Large intestine (tissue), 3 donors: Measurements from ENCODE around the gene DLG1. TPM values are rescaled to one million over a fixed set of nuclear protein-coding genes. Genes with fewer than 3 reads are reported as not detected.
"Not testable (repeated sequence)": the region's sequence is repeated elsewhere in the genome, so short reads cannot be mapped to it uniquely, and the experiment has no call there.

Source experiments
- DNase-seq, 2 donors: peaks; one replicate each; pipeline versions ENCODE4 v3.0.0 to v3.0.0-alpha.2; 2013
- H3K27ac ChIP-seq: one replicate; pipeline ENCODE4 v1.5.1; 2013; ENCODE audit warnings: low read length
- H3K27me3 ChIP-seq: 2 replicates; pipeline ENCODE4 v1.6.1; 2013; ENCODE audit warnings: low read length; ENCODE audit not compliant: control insufficient read depth, insufficient read depth
- H3K36me3 ChIP-seq: 2 replicates; pipeline ENCODE4 v1.6.1; 2013; ENCODE audit warnings: low read length; ENCODE audit not compliant: control insufficient read depth, insufficient read depth
- H3K4me1 ChIP-seq: one replicate; pipeline ENCODE4 v1.6.1; 2013; ENCODE audit warnings: low read length; ENCODE audit not compliant: control insufficient read depth, insufficient read depth
- H3K4me3 ChIP-seq: one replicate; pipeline ENCODE4 v1.5.1; 2013; ENCODE audit warnings: low read length
- H3K9me3 ChIP-seq: one replicate; pipeline ENCODE4 v1.6.1; 2013; ENCODE audit warnings: mild to moderate bottlenecking, low read depth, low read length, moderate library complexity; ENCODE audit not compliant: control insufficient read depth
- WGBS: methylation state at CpG from one replicate; pipeline ENCODE4 v1.1.5; 2013; ENCODE audit warnings: low lambda C conversion rate; ENCODE audit not compliant: insufficient coverage; 5-methylcytosine and 5-hydroxymethylcytosine counted together
- polyA plus RNA-seq: library from polyadenylated mRNA; unstranded; fragments of 120-200 nt; gene quantifications from one replicate; pipeline ENCODE4 v1.2.1, GENCODE V29; 2013

Gene DLG1
- polyA plus RNA-seq, 1 donor, result 74.5 TPM

GRCh38 chr3:197203714-197204146, 94.7 kb downstream of the DLG1 start:
- Histone ChIP-seq H3K4me3 (no peak overlapping the region), H3K27ac (no peak overlapping the region), H3K27me3 (no peaks in the 10 kb centered on the region), H3K4me1 (no peaks in the 10 kb centered on the region), H3K9me3 (no peaks in the 10 kb centered on the region), H3K36me3 (no peaks in the 10 kb centered on the region)
- 29% methylated on average over 1 of the region's 2 CpGs for WGBS
- DNase-seq, result peak in 1 of 2 donors; percentile 18

GRCh38 chr3:197202694-197203093, 95.7 kb downstream of the DLG1 start:
- no peak overlapping the region for H3K27ac ChIP-seq
- H3K27me3 ChIP-seq, result no peaks in the 10 kb centered on the region
- no peaks in the 10 kb centered on the region for H3K9me3 ChIP-seq
- no peaks in the 10 kb centered on the region for H3K4me1 ChIP-seq
- H3K4me3 ChIP-seq, result no peak overlapping the region
- H3K36me3 ChIP-seq, result no peaks in the 10 kb centered on the region
- no CpG with 5 or more reads among the region's 2 CpGs for WGBS
- DNase-seq, result no peak

- H3K4me3 ChIP-seq, result no peak overlapping the region
- H3K36me3 ChIP-seq, result no peaks in the 10 kb centered on the region
- H3K9me3 ChIP-seq, result no peaks in the 10 kb centered on the region
- no peak overlapping the region for H3K27ac ChIP-seq
- no peaks in the 10 kb centered on the region for H3K4me1 ChIP-seq
- 76% methylated on average over 3 of the region's 5 CpGs for WGBS
- DNase-seq, result no peak
- no peaks in the 10 kb centered on the region for H3K27me3 ChIP-seq
Measured at GRCh38 chr3:197201791-197202452, 96.5 kb downstream of the DLG1 start.

- H3K36me3 ChIP-seq, H3K4me1 ChIP-seq, H3K9me3 ChIP-seq, DNase-seq, H3K27me3 ChIP-seq, H3K4me3 ChIP-seq, H3K27ac ChIP-seq: not testable (repeated sequence)
- no CpG with 5 or more reads among the region's 12 CpGs for WGBS
Measured at GRCh38 chr3:197200856-197201255, 97.6 kb downstream of the DLG1 start.

GRCh38 chr3:197197334-197197733, 101.1 kb downstream of the DLG1 start:
- Histone ChIP-seq H3K4me3 (no peak overlapping the region), H3K27ac (no peak overlapping the region), H3K27me3 (no peaks in the 10 kb centered on the region), H3K4me1 (no peaks in the 10 kb centered on the region), H3K9me3 (no peaks in the 10 kb centered on the region), H3K36me3 (no peaks in the 10 kb centered on the region)
- no peak for DNase-seq
- WGBS, result no CpG with 5 or more reads among the region's 2 CpGs

GRCh38 chr3:197196192-197196591, 102.2 kb downstream of the DLG1 start:
- DNase-seq, result no peak
- no CpG with 5 or more reads among the region's 3 CpGs for WGBS
- peaks cover 4% of the 10 kb centered on the region for H3K36me3 ChIP-seq
- H3K4me3 ChIP-seq, result no peak overlapping the region
- no peaks in the 10 kb centered on the region for H3K9me3 ChIP-seq
- H3K27me3 ChIP-seq, result no peaks in the 10 kb centered on the region
- no peak overlapping the region for H3K27ac ChIP-seq
- no peaks in the 10 kb centered on the region for H3K4me1 ChIP-seq

GRCh38 chr3:197195326-197195725, 103.1 kb downstream of the DLG1 start:
- H3K27ac ChIP-seq, result no peak overlapping the region
- H3K27me3 ChIP-seq, result no peaks in the 10 kb centered on the region
- no peaks in the 10 kb centered on the region for H3K4me1 ChIP-seq
- peaks cover 6% of the 10 kb centered on the region for H3K36me3 ChIP-seq
- no CpG with 5 or more reads among the region's 1 CpG for WGBS
- no peak overlapping the region for H3K4me3 ChIP-seq
- H3K9me3 ChIP-seq, result no peaks in the 10 kb centered on the region
- DNase-seq, result no peak

GRCh38 chr3:197193759-197194158, 104.7 kb downstream of the DLG1 start:
- not testable (repeated sequence) for H3K27me3 ChIP-seq, H3K27ac ChIP-seq, H3K4me1 ChIP-seq, H3K36me3 ChIP-seq, H3K4me3 ChIP-seq, DNase-seq, H3K9me3 ChIP-seq
- no CpG with 5 or more reads among the region's 3 CpGs for WGBS

GRCh38 chr3:197191897-197192296, 106.5 kb downstream of the DLG1 start:
- no CpG with 5 or more reads among the region's 2 CpGs for WGBS

GRCh38 chr3:197189623-197190022, 108.8 kb downstream of the DLG1 start:
- H3K27me3 ChIP-seq, result no peaks in the 10 kb centered on the region
- DNase-seq, result no peak
- WGBS, result no CpG with 5 or more reads among the region's 3 CpGs
- peaks cover 7% of the 10 kb centered on the region for H3K36me3 ChIP-seq
- no peak overlapping the region for H3K27ac ChIP-seq
- no peak overlapping the region for H3K4me3 ChIP-seq
- H3K4me1 ChIP-seq, result peaks cover 2% of the 10 kb centered on the region
- no peaks in the 10 kb centered on the region for H3K9me3 ChIP-seq

More at GRCh38 chr3:197191897-197192296, 106.5 kb downstream of the DLG1 start:
- H3K4me1 ChIP-seq, result peaks cover 2% of the 10 kb centered on the region
- H3K36me3 ChIP-seq, result peaks cover 7% of the 10 kb centered on the region
- H3K4me3 ChIP-seq, result no peak overlapping the region
- no peaks in the 10 kb centered on the region for H3K9me3 ChIP-seq
- no peak overlapping the region for H3K27ac ChIP-seq
- H3K27me3 ChIP-seq, result no peaks in the 10 kb centered on the region
- DNase-seq, result no peak

- H3K27me3 ChIP-seq, result no peaks in the 10 kb centered on the region
- H3K4me3 ChIP-seq, result no peak overlapping the region
- H3K36me3 ChIP-seq, result peaks cover 7% of the 10 kb centered on the region
- H3K9me3 ChIP-seq, result no peaks in the 10 kb centered on the region
- no peak overlapping the region for H3K27ac ChIP-seq
- peaks cover 2% of the 10 kb centered on the region for H3K4me1 ChIP-seq
- DNase-seq, result no peak
- 46% methylated on average over 2 of the region's 3 CpGs for WGBS
Measured at GRCh38 chr3:197188963-197189362, 109.4 kb downstream of the DLG1 start.
